ENCODE results near the gene GJA3.

GJA3 gene

DNA sequence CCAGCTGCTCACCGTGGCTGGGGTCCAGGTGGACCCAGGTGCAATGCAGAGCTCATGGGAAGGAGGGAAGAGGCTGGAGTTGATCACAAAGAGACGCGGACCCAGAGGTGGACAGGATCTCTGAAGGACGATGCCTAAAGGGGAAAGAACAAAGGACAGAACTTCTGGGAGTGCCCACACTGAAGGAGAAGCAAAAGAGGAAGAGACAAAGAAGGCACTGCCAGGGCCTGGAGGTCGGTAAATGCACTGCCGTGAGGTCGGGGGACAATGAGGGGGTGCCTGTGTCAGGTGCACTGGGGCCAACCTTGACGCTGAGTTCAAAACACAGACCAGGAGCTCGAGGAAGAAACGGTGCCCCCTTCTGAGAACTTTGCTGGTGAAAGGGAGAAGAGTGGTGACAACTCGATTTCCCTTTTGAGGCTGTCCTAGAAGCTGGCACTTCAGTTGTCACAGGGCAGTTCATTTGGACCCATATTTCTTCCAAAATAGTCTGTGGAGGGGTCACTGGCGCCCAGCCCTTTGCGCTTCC lies 55.6 kb downstream of the GJA3 start:
- no peak for DNase-seq (ENCODE audit: low read depth)

GRCh38 chr13:20102525-20103180 lies 58.2 kb downstream of the GJA3 start:
- no peak overlapping the region for H3K4me3 ChIP-seq (ENCODE audit: low read depth, low read length)
- no peak for DNase-seq (ENCODE audit: low read depth)

More for the DNA sequence above, 55.6 kb downstream of the GJA3 start:
- H3K4me3 ChIP-seq (ENCODE audit: low read depth, low read length), result no peak overlapping the region

DNA sequence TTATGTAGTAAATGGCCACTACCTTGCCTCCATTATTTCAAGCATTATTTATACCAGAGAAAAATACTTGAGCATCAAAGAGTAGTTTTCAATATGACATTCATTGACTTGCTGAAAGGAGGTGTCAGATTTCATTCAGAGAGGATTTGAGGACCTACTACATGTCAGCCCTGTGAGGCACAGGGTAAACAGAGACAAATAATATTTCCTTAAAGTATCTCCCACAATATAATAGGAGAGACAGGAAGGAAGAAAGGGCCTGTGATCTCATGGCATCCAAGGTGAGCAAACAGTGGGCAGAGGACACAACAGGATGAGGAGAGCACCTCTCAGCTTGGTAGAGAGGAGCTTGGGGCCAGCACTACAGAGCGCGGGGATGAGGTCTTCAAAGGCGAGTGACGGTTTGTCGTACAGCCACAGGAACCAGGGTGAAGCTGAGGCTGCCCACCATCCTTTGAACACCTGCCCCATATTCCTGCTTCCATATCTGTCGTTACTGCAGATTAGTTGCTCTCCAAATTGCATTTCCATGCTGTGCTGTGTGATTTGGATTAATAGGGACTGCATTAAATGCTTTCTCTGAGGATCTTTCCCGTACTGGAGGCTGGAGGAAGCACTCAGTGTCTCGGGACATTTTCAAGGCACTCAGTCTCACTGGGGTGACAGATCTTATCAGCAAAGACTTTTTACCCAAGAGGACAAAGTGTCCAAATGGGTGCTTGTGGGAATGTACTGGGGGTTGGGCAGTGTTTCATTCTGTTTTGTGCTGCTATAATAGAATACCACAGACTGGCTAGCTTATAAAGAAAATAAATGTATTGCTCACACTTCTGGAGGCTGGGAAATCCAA lies 59.2 kb downstream of the GJA3 start:
- no peak overlapping the region for H3K4me3 ChIP-seq (ENCODE audit: low read depth, low read length)

GRCh38 chr13:20099319-20099718 lies 61.5 kb downstream of the GJA3 start:
- DNase-seq (ENCODE audit: low read depth), result no peak
- H3K4me3 ChIP-seq (ENCODE audit: low read depth, low read length), result no peak overlapping the region

More for the DNA sequence above, 59.2 kb downstream of the GJA3 start:
- DNase-seq (ENCODE audit: low read depth), result no peak

- DNase-seq (ENCODE audit: low read depth), result no peak
These were observed 66.9 kb downstream of the GJA3 start for GRCh38 chr13:20093951-20094350.

DNA sequence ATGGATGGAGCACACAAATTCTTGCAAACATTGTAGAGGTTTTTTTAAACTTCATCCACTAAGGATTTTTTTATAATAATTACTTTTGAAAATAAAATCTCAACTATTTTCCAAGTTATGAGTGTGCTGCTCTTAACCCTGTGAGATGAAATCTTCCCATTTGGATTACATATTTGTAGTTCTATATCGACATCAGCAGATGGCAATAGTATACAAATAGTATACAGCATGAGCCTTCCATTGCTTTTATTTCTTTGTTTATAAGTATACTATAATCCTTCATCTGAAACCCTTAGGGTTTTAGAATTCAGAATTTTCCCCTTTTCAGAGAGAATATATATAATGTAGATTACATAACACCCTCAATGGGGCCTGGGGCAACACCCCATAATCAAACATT lies 70.5 kb downstream of the GJA3 start:
- no peak overlapping the region for H3K4me3 ChIP-seq (ENCODE audit: low read depth, low read length)
- DNase-seq (ENCODE audit: low read depth), result no peak

More at GRCh38 chr13:20093951-20094350, 66.9 kb downstream of the GJA3 start:
- no peak overlapping the region for H3K4me3 ChIP-seq (ENCODE audit: low read depth, low read length)
